Stromal cell of bone marrow (primary cell): ENCODE results near the gene PHYKPL.

Source experiments
- DNase-seq: peaks from one replicate; pipeline ENCODE4 v3.0.0-alpha.2; 2012; ENCODE audit warnings: low read depth

Gene PHYKPL

DNA sequence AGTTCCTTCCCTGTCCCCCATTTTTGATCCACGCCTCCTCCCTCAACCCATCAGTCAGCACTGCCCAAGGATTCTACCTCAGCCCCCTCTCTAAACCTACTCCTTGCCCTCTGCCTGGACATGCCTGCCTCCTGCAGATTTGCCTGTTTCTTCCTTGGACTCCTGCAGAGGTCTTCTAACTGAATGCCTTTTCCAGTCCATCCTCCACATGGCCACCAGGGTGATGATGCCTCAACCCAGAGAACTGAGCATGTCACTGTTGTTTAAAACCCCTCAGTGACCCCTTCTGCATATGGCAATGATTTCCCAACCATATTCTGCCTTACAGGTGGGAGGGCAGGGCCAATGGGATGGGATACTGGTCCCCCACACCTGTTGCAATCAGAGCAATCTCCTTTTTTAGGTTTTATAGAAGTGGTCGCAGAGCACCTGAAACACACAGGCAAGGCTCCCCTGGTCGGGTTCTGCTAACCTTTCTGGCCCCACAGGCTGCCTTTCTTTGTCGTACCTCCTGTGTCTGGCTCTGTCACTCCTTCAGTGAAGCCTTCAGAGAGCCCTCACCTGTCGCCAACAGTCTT lies 9.3 kb downstream of the PHYKPL start:
- no peak for DNase-seq

DNA sequence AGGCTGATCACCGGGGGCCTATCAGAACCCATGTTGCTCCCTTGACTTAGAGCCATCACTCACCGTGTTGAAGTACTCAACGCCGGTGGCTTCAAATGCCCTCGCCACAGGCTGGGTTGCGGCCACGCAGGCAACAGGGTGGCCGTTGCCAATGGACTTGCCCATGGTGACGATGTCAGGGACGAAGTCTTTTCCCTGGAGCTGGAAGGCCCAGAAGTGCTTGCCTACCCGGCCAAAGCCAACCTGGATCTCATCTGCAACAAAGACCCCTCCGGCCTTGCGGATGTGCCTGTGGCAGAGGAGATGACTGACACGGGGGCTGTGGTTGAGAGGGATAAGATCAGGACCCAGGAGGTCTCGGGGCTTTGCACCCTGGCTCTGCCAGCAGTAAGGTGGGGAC lies 10.3 kb downstream of the PHYKPL start:
- no peak for DNase-seq

DNA sequence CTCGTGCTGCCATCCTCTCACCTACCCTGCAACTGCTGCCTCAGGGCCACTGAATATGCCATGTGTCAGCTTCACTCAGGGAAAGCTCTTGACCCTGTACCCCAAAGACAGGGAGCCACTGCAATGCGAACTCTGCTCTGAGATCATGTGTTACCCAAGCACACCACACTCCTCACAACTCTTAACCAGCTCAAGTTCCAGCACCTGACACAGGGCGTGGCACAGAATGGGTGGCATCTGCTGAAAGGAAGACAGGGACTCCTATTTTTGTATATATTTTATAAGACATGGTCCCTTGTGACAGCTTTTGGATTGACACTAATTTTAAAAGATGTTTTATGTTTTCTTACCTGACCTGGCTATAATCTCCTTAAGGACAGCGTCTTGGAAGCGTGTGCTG lies 10.7 kb downstream of the PHYKPL start:
- DNase-seq, result no peak

- no peak for DNase-seq
Measured at GRCh38 chr5:178221282-178221681, 11.3 kb downstream of the PHYKPL start.

DNA sequence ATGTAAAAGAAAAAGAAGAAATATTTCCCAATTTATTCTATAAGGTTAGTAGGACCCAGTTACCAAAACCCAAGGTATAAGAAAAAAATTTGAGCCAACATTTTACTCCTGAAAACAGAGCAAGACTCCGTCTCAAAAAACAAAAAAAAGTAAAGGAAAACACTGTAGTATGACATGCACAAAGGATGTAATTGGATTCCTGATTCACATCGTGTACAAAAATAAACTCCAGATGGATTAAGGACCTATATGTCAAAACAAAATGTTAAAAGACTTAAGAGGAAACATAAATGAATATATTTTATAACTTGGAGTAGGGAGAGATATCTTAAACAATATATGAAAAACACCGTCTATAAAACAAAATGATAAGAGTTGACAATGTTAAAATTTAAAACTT lies 13.8 kb downstream of the PHYKPL start:
- no peak for DNase-seq

- DNase-seq, result no peak
Measured at GRCh38 chr5:178218237-178218776, 14.3 kb downstream of the PHYKPL start.

DNA sequence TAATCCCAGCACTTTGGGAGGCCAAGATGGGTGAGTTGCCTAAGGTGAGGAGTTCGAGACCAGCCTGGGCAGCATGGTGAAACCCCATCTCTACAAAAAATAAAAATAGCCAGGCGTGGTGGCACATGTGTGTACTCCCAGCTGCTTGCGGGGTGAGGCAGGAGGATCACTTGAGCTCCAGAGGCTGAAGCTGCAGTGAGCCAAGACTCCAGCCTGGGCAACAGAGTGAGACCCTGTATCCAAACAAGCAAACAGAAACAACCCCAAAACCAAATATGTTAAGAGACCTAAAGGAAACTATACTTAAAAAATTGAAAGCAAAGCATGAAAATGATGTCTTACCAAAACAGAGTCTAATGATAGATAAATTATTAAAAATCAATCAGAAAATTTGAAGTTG lies 15.8 kb downstream of the PHYKPL start:
- DNase-seq, result no peak

DNA sequence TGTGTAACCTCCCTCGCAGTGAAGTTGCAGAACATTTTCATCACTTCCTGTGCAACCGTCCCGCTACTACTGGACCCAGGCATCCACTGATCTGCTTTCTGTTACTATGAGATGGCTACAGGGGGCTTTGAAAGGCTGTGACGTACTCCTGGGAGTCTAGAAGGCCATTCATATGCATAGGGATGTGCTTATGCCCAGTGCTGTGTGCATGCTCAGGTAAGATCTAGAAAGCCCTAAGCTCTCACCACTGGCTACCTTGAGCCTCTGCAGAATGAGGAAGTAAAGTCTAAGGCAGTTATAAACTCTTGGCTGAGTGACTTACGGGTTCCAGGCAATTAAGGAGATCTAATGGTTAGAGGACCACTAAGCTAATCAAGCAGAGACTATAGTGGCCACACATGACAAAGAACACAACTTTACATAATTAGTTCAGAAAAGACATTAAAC lies 16.5 kb downstream of the PHYKPL start:
- no peak for DNase-seq

- DNase-seq, result no peak
Measured at GRCh38 chr5:178215280-178216002, 17.2 kb downstream of the PHYKPL start.

- no peak for DNase-seq
Measured at GRCh38 chr5:178214160-178214803, 18.3 kb downstream of the PHYKPL start.

GRCh38 chr5:178213748-178214151 lies 18.9 kb downstream of the PHYKPL start:
- DNase-seq, result no peak

- no peak for DNase-seq
Measured at GRCh38 chr5:178213003-178213461, 19.6 kb downstream of the PHYKPL start.

GRCh38 chr5:178212241-178213002 lies 20.2 kb downstream of the PHYKPL start:
- DNase-seq, result no peak

- DNase-seq, result no peak
Measured at GRCh38 chr5:178211095-178212048, 21.2 kb downstream of the PHYKPL start.

- no peak for DNase-seq
Measured at GRCh38 chr5:178210686-178211085, 21.9 kb downstream of the PHYKPL start.

DNA sequence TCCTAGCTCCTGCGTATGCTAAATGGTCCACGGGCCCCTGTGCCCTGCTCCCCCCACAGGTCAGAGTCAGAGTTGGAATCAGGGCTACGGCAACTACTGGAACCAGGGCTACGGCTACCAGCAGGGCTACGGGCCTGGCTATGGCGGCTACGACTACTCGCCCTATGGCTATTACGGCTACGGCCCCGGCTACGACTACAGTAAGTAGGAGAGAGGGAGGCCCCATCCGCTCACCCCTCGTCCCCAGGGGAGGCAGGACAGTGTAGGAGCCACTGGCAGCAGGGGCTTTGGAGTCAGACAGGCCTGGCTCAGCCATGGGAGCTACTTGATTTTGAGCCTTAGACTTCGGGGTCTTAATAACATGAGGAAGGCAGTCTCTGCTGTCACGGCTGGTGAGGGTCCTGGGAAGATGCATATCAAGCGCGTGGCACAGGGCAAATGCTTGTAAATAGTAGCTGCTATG lies 22.5 kb downstream of the PHYKPL start:
- DNase-seq, result no peak

DNA sequence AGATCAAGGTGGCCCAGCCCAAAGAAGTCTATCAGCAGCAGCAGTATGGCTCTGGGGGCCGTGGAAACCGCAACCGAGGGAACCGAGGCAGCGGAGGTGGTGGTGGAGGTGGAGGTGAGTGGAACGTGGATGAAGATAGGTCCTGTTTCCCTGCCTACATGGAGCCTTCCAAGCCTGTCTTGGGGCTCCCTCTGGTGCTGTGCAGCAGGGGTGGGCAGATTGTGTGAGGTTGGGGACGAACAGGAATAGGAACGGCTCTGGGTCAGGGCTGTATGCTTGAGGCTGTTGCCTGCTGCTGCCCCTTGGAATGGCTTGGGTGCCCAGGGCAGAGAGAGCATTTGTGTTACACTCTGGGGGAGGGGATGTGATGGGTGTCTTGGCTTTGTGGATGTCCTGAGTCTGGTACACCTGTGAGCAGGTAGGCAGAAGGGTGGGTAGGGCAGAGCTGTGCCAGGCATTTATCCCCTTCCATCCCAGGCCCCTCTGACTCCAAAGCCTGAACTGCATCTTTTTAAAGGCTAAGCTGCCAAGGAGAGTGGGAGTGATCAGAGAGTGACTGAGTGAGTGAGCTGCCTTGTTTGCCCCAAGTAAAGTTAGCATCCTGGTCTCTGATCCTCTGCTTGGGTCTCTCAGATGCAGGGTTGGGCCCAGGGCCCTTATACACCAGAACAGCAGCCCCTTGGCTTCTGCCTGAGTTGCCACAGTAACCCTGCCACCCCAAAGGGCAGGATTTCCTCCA lies 23.1 kb downstream of the PHYKPL start:
- no peak for DNase-seq

GRCh38 chr5:178208540-178209227 lies 23.9 kb downstream of the PHYKPL start:
- no peak for DNase-seq

DNA sequence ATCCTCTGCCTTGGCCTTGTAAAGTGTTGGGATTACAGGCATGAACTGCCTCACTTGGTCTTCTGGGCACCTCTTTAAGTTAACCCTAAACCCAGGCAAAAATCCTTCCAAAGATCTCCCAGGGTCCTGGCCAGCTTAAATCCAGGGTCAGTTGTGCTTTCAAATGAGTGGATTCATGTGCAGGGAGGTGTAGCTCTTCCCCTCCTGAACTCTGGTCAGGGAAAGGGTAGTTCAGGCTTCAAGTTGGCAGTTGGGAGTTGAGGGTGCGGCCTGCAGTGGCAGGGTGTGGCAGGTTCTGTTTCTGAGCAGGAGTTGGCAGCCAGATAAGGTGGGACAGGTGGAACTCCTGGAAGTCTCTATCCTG lies 24.7 kb downstream of the PHYKPL start:
- DNase-seq, result no peak
